GM21619 (cell line): ENCODE data around the gene HNRNPM.

Experiments
- ATAC-seq: cut with Tn5 transposase; IDR thresholded peaks from one replicate; pipeline ENCODE4 v1.9.1; 2021; ENCODE audit not compliant: unreplicated experiment

The HNRNPM gene

DNA sequence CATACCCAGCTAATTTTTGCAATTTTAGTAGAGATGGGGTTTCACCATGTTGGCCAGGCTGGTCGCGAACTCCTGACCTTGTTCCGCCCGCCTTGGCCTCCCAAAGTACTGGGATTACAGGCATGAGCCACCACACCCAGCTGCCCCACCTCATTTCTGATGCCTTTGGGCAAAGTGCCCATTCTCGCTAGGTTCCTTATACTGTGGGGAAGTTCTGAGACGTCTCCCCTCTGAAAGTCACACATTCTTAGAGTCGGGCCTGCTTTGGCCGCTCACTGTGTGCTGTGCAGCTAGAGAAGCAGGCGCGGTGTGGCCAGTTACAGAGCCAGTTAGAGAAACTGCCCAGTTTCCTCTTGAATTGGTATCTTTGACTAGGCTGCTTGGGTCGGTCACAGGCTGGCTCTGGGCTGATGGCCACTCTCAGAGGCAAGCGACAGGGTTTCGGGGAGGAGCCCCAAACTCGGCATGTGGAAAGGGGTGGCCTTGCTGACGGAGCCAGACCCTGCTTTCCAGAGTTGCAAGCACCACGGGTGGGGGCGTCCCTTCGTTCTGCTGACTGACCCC is 39.6 kb downstream of the HNRNPM start:
- no peak for ATAC-seq

DNA sequence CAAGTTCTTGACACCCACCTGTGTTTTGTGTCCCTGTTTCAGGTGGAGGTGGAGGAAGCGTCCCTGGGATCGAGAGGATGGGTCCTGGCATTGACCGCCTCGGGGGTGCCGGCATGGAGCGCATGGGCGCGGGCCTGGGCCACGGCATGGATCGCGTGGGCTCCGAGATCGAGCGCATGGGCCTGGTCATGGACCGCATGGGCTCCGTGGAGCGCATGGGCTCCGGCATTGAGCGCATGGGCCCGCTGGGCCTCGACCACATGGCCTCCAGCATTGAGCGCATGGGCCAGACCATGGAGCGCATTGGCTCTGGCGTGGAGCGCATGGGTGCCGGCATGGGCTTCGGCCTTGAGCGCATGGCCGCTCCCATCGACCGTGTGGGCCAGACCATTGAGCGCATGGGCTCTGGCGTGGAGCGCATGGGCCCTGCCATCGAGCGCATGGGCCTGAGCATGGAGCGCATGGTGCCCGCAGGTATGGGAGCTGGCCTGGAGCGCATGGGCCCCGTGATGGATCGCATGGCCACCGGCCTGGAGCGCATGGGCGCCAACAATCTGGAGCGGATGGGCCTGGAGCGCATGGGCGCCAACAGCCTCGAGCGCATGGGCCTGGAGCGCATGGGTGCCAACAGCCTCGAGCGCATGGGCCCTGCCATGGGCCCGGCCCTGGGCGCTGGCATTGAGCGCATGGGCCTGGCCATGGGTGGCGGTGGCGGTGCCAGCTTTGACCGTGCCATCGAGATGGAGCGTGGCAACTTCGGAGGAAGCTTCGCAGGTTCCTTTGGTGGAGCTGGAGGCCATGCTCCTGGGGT is 41.0 kb downstream of the HNRNPM start:
- no peak for ATAC-seq

DNA sequence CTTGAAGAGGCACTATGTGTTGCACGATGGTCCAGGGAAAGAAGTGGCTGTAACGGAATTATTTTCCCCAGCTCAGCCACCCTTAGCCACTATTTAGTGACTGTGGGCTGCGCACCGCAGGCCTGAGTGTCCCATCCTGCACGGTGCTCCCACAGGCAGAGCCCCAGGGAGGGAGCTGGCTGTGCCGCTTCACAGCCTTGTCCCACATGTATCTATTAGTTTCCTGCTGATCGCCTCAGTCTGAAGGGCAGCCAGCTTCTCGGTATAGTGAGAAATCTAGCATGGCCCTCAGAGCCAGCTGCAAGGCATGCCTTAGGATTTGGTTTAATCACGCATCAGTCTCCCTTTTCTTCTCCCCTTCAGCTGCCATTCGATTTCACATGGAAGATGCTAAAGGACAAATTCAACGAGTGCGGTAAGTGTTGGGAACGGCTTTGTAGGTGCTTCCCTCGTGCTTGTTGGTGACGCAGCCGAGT is 41.9 kb downstream of the HNRNPM start:
- ATAC-seq: peak; percentile 15

DNA sequence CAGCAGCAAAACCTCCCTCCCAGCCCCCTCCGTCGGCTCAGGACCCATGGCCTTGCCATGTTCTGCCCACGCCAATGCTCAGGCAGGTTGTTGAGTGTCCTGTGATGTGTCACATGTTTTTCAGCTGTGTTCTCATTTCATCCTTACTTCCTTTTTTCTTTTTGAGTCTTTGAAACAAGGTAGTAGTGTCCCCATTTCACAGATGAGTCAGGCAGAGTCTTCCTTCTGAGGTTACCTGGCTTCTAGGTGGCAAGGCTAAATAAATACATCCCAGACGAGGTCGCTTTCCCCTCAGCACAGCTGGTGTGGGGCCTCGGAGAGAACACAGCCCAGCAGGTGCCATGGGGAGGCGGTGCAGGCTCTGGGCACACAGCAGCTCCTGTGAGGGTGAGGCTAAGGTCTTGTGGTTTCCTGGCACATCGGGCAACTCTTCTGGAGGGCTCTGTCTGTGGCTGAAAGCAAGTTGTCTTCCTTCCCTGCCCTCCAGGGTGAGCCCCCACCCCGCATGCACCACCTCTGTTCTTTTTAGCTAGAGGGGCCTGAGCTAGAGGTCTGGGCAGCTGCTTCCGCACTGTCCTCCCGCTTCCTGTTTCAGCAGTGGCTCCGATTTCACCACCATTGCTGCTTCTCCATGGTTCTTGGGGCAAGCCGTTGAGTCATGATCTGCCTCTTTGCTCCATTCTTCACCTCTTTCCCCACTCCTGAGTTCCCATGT is 42.5 kb downstream of the HNRNPM start:
- ATAC-seq: peak; percentile 73

DNA sequence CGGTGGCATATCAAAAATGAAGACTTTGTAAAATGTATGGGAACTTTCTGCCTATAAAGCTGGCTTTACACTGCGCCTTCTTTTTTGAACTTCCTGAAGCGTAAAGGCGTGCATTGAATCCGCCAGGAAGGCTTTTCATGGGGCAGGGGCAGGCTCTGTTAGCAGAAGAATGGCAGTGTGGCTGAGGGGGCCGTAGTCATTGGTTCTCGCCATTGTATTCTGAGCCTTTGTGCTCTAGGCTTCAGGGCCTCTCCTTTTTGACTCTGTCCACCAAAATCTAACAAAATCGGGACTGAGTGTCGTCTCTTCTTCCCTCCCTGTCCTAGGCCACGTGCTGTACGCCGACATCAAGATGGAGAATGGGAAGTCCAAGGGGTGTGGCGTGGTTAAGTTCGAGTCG is 43.6 kb downstream of the HNRNPM start:
- no peak for ATAC-seq

DNA sequence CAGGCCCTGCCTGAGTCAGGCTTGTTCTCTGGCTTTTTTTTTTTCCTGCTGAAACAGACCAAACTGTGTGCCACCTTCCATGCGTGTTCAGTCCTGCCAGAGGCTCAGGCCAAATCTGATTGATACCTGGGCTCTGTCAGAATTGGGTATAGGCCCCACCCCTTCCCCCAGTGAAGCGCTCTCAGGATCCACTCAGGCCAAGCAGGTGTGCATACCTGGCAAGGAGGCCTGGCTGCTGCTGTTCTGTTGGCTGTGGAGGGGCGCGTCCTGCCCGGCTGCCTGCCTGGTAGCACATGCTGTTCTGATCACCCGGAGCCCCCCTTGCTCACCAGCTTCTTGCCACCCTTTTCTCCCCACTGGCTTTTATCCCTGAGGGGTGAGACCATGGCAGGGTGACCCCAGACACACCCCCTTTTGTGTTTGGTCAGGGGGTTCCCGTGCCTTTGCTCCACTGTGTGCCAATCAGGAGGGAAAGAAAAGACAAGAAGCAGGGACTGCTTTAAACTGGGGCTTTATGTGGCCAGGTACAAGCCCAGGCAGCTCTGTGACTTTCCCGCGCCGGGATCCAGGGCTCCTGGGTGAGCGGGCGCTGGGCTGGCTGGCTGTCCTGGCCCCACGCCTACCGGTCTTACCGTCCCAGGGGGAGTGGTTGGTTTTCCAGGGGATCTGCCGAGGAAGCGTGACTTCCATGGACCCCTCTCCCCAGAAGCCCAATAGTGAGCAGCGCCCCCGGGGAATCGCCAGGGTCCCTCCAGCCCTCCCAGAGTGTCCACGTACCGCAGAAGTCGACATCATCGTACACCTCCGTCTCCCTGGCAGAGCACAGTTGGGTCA is 45.0 kb downstream of the HNRNPM start:
- ATAC-seq: no peak

DNA sequence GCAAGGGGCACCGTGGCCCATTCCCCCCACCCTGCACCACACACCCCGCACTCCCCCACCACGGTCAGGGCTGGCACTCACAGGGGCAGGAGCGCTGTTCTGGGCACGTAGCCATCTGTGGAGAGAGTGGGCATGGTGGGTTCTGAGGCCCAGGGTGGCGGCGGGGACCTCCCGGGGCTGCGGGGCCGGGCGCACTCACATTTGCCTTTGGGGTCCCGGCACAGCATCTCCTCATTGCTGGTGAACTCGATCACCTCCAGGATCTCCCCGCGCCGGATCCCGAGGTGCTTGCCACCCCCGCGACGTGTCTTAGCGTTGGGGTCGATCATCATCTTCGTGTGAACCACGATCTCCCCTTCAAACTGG is 45.6 kb downstream of the HNRNPM start:
- ATAC-seq: no peak

DNA sequence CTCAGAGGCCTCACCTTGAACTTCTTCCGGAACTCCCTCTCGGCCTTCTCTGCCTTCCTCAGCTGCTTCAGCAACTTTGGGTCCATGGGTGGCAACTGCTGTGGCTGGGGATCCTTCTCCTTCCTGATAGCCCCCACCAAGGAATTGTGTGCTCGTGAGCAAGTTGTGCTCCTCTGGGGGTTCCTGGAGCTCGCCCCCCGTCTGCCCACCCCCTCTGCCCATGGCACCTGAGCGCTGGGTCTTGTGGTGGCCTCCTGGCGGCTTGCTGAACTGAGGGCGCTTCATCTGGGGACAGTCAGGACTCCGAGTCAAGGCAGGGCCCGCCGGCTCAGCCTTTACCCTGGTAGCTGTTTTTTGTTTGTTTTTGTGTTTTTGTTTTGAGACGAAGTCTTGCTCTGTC is 46.1 kb downstream of the HNRNPM start:
- ATAC-seq: no peak

DNA sequence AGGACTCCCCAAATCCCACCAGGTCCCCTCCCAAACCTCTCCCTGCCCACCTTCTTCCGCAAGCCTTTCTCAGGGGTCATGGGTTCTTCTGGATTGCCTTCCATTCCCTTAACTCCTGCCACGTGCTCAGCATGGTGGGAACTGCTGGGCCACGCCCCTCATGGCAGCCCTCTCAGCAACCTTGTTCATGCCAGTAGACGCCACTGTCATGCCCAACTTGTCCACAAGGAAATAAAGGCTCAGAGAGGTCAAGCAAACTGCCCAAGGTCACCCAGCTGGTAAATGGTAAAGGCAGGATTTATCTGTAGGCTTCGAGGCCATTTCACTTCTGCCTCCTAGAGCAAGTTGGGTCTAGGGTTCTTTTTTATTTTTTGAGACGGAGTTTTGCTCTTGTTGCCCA is 46.8 kb downstream of the HNRNPM start:
- no peak for ATAC-seq

DNA sequence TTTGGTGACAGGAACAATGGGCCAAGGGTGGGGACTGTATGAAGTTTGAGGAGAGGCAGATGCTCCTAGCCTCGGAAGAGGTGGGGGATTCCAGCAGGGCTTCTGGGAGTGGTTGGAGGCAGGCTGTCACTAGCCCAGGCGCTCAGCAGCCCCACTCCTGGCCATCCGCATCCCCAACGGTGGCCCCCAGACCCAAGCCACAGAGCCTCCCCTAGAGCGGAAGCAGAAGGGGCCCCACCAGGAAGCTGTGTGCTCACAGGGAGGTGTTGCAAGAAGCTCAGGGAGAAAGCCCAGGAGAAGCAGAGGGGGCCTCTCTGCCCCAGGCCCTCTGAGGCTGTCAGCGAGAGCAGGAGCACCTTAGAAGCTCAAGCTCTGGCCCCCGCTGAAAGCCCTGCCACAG is 49.4 kb downstream of the HNRNPM start:
- ATAC-seq: no peak

DNA sequence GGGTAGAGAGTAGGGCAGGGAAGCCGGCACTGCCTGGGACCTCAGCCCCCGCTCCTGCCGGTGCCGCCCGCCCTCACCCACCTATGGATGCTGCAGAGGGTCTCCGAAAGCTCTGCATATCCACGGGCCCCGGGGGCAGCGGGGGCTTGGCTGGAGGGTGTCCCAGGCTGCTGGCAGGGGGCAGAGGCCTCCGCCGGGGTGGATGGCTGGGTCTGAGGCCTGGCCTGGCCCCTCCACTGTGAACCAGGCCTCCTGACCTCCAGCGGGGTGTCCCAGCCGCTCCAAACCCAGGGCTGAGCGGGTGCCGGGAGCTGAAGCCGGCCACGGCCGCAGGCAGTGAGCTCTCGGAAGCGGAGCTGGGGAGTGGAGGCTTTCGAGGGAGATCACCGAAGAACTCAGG is 53.5 kb downstream of the HNRNPM start:
- no peak for ATAC-seq

DNA sequence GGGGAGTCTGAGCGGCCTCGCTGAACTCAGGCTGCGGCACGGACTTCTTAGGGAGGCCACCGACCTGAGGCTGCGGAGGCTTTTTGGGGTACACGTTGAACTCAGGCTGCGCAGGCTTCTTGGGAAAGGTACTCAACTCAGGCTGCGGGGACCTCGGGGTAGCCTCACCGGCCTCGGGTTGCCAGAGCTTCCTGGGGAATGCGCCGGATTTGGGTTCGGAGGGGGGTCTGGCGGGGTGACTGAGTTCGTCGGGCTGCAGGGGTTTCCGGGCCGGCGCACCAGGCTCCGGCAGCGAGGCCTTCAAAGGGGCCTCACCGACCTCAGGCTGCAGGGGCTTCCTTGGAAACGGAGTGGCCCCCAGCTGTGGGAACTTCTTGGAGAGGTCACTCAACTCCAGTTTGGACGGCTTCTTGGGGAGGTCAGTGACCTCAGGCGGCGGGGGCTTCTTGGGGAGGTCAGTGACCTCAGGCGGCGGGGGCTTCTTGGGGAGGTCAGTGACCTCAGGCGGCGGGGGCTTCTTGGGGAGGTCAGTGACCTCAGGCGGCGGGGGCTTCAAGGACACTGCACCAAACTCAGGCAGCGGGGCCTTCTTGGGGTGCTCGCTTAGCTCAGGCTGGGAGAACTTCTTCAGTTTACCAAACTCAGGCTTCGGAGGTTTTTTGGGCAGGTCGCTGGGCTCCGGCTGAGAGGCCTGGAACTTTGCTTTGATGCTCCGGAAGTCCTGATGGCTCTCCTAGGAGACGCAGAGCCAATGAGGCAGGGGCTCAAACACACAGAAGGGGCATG is 54.5 kb downstream of the HNRNPM start:
- no peak for ATAC-seq

DNA sequence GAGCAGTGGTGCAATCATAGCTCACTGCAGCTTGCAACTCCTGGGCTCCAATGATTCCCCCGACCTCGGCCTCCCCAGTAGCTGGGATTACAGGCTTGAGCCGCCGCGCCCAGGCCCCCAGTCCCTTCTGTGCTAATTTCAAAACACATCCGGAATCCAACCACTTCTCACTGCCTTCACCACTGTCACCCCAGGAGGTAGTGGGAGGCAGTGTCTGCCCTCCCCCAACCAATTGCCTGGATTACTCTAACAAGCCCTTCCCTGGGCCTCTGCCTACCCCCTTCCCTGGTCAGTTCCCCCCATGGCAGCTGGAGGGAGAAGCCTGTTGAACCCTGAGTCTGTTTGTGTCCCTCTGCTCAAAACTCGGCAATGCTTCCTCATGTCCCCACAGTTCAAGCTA is 55.4 kb downstream of the HNRNPM start:
- ATAC-seq: no peak

DNA sequence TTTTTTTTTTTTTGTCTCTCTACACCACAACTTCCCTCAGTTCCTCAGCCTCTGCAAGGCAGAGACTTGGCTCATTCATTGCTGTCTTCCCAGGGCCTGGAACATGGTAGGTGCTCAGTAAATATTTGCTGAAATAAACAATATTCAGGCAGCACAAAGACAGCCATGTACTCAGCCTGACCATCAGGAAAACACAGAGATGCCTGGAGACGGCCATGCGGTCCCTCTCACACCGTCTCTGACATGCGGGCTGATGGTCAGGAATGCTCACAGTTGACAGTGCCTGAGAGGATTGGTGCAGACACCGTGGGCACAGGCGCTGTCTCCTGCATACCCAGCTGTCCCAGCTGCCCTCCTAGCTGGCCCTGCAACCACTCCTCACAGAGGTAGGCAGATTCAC is 56.7 kb downstream of the HNRNPM start:
- no peak for ATAC-seq

DNA sequence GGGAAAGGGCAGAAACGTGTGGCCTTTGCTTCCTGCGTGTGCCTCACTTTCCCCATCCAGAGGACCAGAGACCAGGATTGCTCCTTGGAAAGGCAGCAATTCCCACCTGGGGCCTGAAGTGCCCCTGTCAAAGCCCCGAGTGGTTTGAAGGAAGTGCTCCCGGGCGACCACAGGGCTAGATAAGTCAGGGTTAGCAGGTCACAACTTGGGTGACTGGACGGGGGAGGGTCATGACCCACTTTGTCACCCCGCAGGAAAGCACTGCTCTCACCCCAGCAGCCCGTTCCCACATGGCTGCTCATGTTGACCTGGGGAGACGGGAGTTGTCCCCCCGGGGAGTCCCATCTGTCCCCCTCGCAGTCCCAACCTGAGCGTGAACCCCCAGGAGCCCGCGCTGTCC is 57.2 kb downstream of the HNRNPM start:
- no peak for ATAC-seq

DNA sequence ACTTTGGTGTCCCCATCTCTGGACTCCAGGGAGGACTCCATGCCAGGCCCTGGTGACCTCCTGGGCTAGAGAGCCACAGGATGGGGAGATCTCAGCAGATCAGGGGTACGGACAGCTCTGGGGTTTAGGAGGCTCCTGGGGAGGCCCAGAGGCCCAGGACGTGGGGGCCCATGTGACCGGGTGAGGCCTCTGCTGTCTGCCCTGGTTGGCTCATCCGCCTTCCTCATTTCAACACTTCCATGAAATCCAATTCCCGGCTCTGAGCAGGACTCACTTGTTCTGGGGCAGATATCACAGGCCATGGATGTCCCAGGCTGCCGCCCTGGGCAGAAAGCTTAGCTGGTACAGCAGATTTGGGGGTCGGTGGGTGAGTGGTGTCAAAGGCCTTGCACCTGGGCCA is 58.7 kb downstream of the HNRNPM start:
- ATAC-seq: no peak

DNA sequence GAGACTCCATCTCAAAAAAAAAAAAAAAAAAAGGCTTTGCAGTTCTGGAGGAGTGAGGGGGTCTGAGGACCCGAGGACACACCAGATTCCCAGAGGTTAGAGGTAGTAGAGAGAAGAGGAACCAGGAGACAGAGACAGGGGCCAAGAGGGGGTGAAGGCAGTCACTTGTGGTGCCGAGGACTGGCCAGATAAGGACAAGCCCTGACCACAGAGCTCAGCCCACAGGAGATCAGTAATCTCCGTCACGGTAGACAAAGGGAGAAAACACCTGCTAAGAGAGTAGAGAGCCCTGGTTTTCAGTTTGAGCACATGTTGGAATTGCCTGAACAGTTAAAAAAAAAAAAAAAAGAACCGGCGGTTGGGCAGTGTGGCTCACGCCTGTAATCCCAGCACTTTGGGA is 59.4 kb downstream of the HNRNPM start:
- no peak for ATAC-seq

DNA sequence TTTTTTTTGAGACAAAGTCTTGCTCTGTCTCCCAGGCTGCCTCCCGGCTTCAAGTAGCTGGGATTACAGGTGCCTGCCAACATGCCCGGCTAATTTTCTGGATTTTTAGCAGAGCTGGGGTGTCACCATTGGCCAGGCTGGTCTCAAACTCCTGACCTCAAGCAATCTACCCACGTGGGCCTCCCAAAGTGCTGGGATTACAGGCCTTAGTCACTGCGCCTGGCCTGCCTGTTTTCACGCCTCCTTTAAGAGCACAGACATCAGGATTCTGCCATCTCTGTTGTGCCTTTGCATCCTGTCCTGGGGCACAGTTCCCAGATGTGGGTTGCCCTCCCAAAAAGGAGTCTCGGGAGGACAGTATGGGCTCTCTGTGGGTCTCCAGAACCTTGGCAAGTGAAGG is 60.1 kb downstream of the HNRNPM start:
- ATAC-seq: no peak

DNA sequence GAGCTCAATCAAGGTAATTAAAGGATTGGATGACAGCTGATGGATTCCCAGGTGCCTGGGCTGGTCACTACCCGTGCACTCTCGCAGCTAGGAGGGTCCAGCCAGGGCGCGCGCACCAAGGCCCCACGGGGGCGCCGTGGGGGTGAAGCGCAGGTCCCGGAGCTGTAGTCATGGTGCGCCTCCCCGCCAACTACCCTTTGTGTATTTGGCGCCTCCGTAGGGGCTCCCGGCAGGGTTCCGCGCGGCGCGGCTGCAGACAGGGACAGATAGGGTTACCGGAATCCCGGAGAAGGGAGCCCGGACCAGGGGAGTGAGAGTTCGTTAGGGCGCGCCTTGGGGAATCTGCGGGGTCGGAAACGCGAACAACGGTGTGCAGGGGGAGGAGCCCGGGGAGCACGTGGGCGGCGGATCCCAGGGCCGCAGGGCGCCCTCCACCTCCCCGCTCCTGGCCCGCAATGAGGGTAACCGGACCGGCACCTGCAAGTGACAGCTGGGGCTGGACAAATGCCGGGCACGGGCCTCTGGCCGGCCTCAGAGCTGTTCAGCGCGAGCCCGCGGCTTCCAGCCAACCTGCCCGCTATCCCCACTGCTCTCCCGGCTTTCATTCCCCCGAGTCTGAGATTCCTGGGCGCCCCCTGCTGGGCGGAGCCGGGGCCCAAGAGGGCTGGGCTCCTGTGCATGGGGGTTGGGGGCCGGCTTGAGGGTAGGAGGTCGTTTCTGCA is 61.1 kb downstream of the HNRNPM start:
- no peak for ATAC-seq

DNA sequence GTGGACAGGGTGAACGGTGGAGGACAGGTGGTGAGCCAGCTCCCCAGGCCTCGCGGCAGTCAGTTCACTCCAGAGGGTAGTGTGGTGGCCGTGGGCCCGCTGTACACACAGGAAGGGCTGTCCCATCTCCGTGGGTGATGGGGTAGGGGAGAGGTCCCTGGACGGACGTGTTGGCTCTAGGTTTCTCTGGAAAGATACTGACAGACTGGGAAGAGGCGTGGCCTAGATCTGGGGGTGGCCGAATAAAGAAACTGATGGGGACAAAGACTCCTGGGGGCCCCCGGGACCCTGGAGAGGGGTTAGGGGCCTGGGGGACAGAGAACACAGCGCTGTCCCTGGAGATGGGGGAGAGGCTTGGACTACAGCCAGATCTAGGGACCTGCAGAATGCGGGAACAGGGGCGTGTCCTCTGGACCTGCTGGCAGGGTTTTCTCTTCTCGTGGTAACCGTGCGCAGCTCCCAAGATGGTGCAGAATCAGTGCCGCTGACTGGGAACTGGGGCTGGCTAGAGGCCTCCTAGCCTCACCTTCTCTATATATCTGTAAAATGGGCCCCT is 61.7 kb downstream of the HNRNPM start:
- no peak for ATAC-seq
